Hepatocyte (in vitro differentiated cells): Measurements from ENCODE around the gene SLC12A4.

Experiments used
- CTCF ChIP-seq: fragments of 200-600 bp; sonication (generic); IDR thresholded peaks from 2 replicates; pipeline ENCODE4 v1.5.1; 2016; ENCODE audit warnings: antibody characterized with exemption, mild to moderate bottlenecking; ENCODE audit not compliant: poor library complexity
- EZH2 ChIP-seq: fragments of 200-600 bp; sonication (generic); IDR thresholded peaks from 2 replicates; pipeline ENCODE4 v1.6.1; 2016; ENCODE audit warnings: antibody characterized with exemption, mild to moderate bottlenecking, borderline replicate concordance
- EZH2phosphoT487 ChIP-seq: fragments of 200-600 bp; sonication (generic); IDR thresholded peaks from one replicate; pipeline ENCODE4 v1.6.1; 2018; ENCODE audit warnings: antibody characterized with exemption, mild to moderate bottlenecking, low read depth, moderate library complexity; ENCODE audit not compliant: unreplicated experiment, severe bottlenecking

DNA sequence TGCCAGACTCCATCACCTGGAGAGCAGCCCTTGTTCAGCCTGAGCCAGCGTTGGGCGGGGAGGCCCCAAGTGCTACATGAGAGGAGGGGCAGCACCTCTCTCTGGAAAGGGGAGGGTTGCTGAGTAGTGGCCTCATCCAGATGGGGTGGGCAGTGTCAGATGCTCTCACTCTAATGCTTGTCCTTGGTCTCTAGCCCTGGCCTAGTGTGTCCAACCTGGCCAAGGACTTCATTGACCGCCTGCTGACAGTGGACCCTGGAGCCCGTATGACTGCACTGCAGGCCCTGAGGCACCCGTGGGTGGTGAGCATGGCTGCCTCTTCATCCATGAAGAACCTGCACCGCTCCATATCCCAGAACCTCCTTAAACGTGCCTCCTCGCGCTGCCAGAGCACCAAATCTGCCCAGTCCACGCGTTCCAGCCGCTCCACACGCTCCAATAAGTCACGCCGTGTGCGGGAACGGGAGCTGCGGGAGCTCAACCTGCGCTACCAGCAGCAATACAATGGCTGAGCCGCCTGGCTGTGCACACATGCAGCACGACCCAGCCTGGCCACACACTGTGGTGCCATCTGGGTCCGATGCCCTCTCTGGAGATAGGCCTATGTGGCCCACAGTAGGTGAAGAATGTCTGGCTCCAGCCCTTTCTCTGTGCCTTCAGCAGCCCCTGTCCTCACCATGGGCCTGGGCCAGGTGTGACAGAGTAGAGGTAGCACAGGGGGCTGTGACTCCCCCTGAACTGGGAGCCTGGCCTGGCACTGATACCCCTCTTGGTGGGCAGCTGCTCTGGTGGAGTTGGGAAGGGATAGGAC, 41.1 kb downstream of the SLC12A4 start:
- TF ChIP-seq CTCF (no peak), EZH2 (no peak), EZH2phosphoT487 (no peak)
